Right cardiac atrium (tissue), 5 donors: ENCODE data around the gene RPTOR. TPM values are rescaled to one million over a fixed set of nuclear protein-coding genes. Genes with fewer than 3 reads are reported as not detected.

Experiments
- ATAC-seq, 2 donors: fragments of 200-7000 bp; cut with Tn5 transposase; one replicate each; pipeline versions ENCODE4 v1.8.0 to v1.9.1; 2020; ENCODE audit warnings: moderate library complexity in 2 of 2, mild to moderate bottlenecking in 1 of 2
- DNase-seq, 3 donors: peaks; one replicate each; pipeline ENCODE4 v3.0.0-alpha.2; 2020
- H3K27ac ChIP-seq: one replicate; pipeline ENCODE4 v1.5.1; 2013; ENCODE audit warnings: mild to moderate bottlenecking, low read length, control low read depth, moderate library complexity
- H3K27me3 ChIP-seq: one replicate; pipeline ENCODE4 v1.6.1; 2013; ENCODE audit not compliant: control insufficient read depth, insufficient read depth
- H3K4me1 ChIP-seq: one replicate; pipeline ENCODE4 v1.6.1; 2013; ENCODE audit warnings: low read length; ENCODE audit not compliant: control insufficient read depth, insufficient read depth
- H3K4me3 ChIP-seq: one replicate; pipeline ENCODE4 v1.5.1; 2013; ENCODE audit warnings: low read length, control low read depth
- H3K9me3 ChIP-seq: one replicate; pipeline ENCODE4 v1.6.1; 2013; ENCODE audit warnings: low read length; ENCODE audit not compliant: control insufficient read depth
- WGBS: extraction: QIAGEN DNeasy Blood & Tissue Kit; methylation state at CpG from one replicate; pipeline ENCODE4 v1.1.7; 2013; 5-methylcytosine and 5-hydroxymethylcytosine counted together
- intact Hi-C, 4 donors: fragments of 100-400 bp; cut with DNase I; formaldehyde crosslinking; loops; one replicate each; pipeline versions ENCODE4 v1.11.0 to v1.14.0; 2022 to 2023
- polyA plus RNA-seq: library from polyadenylated mRNA; stranded (reverse); fragments of 200-250 nt; gene quantifications from one replicate; pipeline ENCODE4 v1.2.3, GENCODE V29; 2013
- total RNA-seq, 4 donors: library from RNA; stranded (reverse); fragmentation: NEBNext Ultra II Directional; extraction: Animal tissue kit (Norgen Biotek cat#: 25700); gene quantifications; one replicate each; pipeline ENCODE4 v1.2.1, GENCODE V29; 2021
- donor health status: healthy with polysubstance abuse.
- donor health status: DM: no; HTN: yes; CAD: no.
- donor health status: DM: no; HTN: no; CAD: no.
- donor health status: DM: no; HTN: yes; CAD: no; lungs with severe emphysema.
- donor health status: DM: yes; HTN: yes; CAD: no.

RPTOR gene
- total and polyA plus RNA-seq, 5 donors, result 15.2 to 27.0 (median 25.3) TPM

DNA sequence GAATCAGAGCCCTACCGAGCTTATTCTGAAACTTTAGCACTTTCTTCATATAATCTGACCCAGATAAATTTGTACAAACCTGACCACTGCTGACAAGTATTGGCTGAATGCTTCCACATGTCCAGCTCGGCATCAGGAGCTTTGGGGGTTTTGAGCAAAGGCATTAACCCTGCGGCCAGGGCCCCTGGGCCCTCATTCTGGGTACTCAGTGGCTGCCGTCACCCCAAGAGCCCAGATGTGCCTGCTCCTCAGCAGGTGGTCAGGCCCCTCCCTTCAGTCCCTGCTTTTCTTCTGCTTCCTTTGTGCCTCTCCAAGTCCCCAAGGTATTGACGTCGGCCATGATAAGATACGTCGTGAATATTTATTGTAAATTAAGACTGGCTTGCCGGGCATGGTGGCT, 399.7 kb downstream of the RPTOR start:
- 84% methylated on average over 9 of the region's 9 CpGs for WGBS
- Histone ChIP-seq H3K27ac (no peak overlapping the region), H3K4me3 (no peak overlapping the region), H3K27me3 (no peaks in the 10 kb centered on the region), H3K9me3 (no peaks in the 10 kb centered on the region), H3K4me1 (peaks cover 4% of the 10 kb centered on the region)
- DNase-seq (peak in 1 of 3 donors; percentile 31), ATAC-seq (no peak)
- intact Hi-C loops, result no loop called here

DNA sequence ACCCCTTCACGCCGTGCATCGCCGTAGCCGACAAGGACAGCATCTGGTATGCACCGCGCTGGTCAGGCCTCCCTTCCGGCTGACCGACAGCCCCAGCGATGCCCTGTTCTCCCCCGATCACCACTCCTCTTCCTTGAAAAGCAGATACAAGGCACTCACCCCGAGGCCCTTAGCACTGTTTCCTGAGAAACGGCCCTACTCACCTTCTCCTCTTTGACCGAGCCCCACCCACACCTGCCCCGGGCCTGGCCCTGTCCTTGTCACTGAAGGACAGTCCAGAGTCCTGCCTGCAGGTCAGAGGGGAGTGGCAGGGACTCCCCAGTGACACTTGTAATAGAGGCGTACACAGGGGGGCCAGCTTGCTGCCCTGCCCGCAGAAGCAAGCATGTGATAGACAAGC, 401.1 kb downstream of the RPTOR start:
- no peaks in the 10 kb centered on the region for H3K9me3 ChIP-seq
- H3K27me3 ChIP-seq, result no peaks in the 10 kb centered on the region
- H3K4me1 ChIP-seq, result peaks cover 4% of the 10 kb centered on the region
- DNase-seq, result peak in 2 of 3 donors; percentile 20 to 40
- H3K27ac ChIP-seq, result no peak overlapping the region
- H3K4me3 ChIP-seq, result no peak overlapping the region
- no peak for ATAC-seq
- 96% methylated on average over 17 of the region's 17 CpGs for WGBS
- intact Hi-C loops, result no loop called here

DNA sequence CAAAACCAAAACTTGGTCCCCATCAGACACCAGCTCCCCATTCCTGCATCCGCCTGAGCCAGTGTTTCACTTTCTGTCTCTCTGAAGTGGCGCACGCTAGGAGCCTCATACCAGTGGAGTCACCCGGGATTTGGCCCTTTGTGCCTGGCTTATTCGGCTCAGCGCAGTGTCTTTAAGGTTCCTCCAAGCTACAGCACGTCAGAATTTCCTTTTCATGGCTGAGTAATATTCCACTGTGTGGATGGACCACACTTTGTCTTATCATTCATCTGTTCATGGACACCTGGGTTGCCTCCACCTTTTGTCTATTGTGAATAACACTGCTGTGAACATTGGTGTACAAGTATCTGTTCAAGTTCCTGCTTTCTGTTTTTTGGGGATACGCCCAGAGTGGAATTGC, 401.8 kb downstream of the RPTOR start:
- DNase-seq (peak in 2 of 3 donors; percentile 8 to 13), ATAC-seq (no peak)
- H3K9me3 ChIP-seq, result no peaks in the 10 kb centered on the region
- intact Hi-C loops, result no loop called here
- no peak overlapping the region for H3K4me3 ChIP-seq
- H3K27ac ChIP-seq, result no peak overlapping the region
- H3K27me3 ChIP-seq, result no peaks in the 10 kb centered on the region
- peaks cover 4% of the 10 kb centered on the region for H3K4me1 ChIP-seq
- 96% methylated on average over 8 of the region's 8 CpGs for WGBS

DNA sequence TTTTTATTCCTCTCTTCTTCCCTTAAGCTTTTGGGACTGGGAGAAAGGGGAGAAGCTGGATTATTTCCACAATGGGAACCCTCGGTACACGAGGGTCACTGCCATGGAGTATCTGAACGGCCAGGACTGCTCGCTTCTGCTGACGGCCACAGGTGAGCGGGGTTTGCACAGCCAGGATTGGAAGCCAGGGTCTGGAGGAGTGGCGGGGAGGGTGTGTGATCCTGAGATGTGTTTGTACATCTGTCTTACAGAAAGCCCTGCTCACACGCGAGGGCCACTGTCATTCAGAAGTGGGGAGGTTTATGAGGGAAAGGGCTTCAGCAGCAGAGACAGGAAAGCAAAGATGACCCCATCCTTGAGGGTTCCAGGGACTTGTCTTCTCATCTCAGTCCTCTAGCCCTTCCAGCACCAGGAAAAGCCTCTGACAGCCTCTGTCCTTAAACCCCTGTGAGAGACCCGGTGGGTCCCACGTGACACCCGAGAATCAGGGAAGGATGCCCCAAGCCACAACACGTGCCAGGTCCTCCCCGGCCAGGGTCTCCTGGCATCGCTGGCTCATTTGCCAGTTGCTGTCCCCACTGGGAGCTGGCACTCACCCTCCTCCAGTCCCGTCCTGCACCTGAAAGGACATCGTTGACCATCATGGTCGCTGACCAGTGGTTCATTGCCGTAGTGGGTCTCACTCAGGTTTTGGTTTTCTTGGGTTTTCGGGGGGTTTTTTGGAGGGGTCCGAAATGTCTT, 402.7 kb downstream of the RPTOR start:
- no peak overlapping the region for H3K4me3 ChIP-seq
- H3K27me3 ChIP-seq, result no peaks in the 10 kb centered on the region
- DNase-seq, result peak in 2 of 3 donors; percentile 21 to 37
- intact Hi-C loops, result no loop called here
- no peak overlapping the region for H3K27ac ChIP-seq
- peaks cover 4% of the 10 kb centered on the region for H3K4me1 ChIP-seq
- 92% methylated on average over 21 of the region's 21 CpGs for WGBS
- H3K9me3 ChIP-seq, result no peaks in the 10 kb centered on the region
- no peak for ATAC-seq

DNA sequence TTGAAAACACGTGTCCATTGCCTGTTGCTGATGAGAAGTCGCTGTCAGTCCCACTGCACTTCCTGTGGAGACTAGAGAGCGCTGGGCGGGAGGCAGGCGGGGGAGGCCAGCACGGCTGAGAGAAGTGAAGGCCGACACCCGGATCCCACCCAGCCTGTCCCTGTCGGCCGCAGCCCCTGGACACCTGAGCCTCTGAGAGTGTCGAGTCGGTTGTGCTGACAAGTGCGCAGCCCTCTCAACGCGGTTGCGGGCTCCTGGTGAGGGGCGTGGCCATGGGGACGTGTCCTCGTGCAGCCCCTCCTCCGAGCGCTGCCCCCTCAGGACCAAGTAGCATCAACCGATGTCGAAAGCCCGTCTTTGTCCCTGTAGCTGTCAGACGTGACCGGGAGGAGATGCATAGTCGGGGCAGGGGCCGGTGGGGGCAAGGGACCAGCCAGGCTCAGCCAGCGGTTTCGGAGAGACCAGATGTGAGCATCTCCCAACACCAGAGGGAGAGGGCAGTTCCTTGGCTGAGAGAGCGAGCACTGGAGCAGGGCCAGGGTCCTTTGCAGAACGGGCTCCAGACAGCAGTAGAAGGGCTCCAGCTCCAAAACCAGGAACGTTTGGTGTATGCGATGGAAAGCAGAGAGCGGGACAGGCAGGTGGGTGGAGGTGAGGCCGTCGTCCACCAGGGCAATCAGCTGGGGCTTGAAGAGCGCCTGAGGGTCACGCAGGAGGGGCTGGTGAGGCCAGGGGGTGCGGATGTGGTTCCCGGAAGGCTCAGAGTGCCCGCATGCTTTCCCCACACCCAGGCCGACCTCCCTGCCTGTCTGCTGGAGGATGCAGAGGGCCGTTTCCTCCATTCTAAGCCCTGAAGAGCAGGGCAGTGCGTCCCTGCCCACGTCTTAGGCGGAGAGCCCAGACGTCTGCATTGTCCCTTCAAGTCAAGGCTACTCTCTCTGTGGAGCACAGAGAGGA, 403.7 kb downstream of the RPTOR start:
- 85% methylated on average over 48 of the region's 48 CpGs for WGBS
- H3K4me1 ChIP-seq, result no peaks in the 10 kb centered on the region
- H3K27ac ChIP-seq, result no peak overlapping the region
- peak in 1 of 2 donors; percentile 4 for ATAC-seq
- H3K9me3 ChIP-seq, result no peaks in the 10 kb centered on the region
- intact Hi-C loops, result no loop called here
- DNase-seq, result peak in 2 of 3 donors; percentile 62 to 72
- H3K4me3 ChIP-seq, result no peak overlapping the region
- no peaks in the 10 kb centered on the region for H3K27me3 ChIP-seq

DNA sequence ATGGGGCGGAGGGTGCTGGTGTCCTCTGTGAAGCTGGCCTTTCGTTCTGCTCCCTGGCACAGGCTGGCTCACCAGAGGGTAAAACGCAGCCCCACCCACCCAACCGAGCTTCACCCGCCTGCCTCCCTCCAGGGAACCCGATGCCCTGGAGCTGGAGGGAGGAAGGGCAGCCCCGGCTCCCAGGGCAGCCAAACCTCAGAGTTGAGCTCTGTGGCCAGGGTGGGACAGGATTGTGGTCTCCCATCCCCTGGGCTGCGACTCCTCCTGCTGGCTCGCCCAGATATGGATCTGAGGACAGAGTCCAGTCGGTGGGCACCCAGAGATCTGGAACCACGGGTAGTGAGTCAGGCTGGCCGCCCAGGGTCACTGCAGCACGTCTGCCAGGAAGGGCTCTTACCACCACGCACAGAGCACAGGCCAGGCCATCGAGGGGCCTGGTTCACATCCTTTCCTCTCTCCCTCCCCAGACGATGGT, 404.4 kb downstream of the RPTOR start:
- 85% methylated on average over 16 of the region's 16 CpGs for WGBS
- H3K9me3 ChIP-seq, result no peaks in the 10 kb centered on the region
- no peak overlapping the region for H3K4me3 ChIP-seq
- no peaks in the 10 kb centered on the region for H3K4me1 ChIP-seq
- ATAC-seq (peak in 1 of 2 donors; percentile 6), DNase-seq (peak in 2 of 3 donors; percentile 41 to 52)
- no peak overlapping the region for H3K27ac ChIP-seq
- intact Hi-C loops, result no loop called here
- no peaks in the 10 kb centered on the region for H3K27me3 ChIP-seq

DNA sequence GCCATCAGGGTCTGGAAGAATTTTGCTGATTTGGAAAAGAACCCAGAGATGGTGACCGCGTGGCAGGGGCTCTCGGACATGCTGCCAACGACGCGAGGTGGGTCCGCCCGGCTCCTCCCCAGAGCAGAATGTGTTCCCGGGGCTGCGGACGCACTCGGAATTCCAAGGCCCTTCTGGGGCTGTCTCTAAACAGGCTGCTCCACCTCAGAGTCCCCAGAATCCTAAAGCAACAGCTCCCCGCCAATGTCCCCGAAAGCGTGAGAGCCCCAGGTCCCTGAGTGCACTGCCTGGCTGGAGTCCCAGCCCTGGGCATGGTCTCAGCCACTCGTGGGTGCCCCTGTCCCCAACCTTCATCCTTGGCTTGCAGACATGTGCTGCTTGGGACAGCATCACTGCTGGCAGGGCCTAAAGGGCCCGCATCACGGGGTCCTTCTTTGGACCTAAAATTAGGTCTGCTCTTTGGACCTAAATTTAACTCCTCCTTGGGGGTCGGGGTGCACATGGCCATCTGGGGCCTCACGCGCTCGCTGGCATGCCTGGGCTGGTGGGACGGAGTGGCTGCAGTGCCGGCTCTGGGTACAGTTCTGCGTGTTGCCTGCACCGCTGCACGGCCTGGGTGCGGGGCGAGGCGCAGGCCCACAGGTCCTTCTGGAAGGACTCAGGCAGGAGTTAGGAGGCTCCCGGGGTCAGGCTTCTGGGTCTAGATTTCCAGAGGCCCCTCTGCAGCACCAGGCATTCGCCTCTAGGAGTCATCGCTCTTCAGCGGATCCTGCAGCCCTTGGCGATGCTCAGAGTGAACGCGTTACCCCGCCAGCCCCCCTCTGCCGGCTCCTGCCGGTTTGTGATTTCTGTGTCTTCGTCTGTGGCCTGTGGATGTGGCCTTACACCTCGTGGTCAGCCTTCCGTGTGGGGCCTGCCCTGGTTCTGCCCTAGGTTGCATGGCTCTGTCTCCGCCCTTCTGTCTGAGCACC, 405.1 kb downstream of the RPTOR start:
- Histone ChIP-seq H3K27ac (no peak overlapping the region), H3K4me1 (no peaks in the 10 kb centered on the region), H3K27me3 (no peaks in the 10 kb centered on the region), H3K4me3 (no peak overlapping the region), H3K9me3 (no peaks in the 10 kb centered on the region)
- 80% methylated on average over 44 of the region's 44 CpGs for WGBS
- DNase-seq (peak in 2 of 3 donors; percentile 47 to 65), ATAC-seq (peak; percentile 46 to 50)
- intact Hi-C loops, result no loop called here

DNA sequence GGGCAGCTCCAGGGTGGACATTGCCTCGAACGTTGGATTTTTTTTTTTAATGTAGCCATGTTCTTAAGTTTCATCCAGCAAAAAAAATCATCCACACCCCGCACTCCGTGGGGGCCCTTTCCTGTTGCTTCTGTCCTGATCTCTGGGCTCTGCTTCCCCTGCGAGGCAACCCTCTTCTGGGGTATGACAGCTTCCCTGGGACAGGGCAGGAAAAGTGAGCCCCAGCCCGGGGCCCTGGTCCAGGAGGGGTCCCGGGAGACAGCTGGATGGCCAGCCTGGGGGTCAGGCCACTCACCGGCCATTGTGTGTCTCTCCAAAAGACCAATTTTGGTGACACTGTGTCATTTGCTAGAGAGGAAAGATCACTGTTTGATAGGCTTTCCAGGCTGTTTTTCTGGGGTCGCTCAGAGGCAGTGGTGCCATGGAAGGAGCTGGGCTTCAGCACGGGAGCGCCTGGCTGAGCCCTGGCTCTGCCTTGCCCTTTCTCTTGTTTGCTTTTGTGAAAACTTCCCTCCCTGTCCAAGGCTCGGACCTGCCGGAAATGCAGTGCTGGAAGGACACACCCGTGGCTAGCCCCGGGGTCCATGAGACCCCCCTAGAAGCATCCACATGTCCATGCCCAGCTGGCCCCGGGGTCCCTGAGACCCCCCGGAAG, 406.0 kb downstream of the RPTOR start:
- intact Hi-C loops, result no loop called here
- DNase-seq, result peak in 2 of 3 donors; percentile 7 to 30
- no peak overlapping the region for H3K27ac ChIP-seq

DNA sequence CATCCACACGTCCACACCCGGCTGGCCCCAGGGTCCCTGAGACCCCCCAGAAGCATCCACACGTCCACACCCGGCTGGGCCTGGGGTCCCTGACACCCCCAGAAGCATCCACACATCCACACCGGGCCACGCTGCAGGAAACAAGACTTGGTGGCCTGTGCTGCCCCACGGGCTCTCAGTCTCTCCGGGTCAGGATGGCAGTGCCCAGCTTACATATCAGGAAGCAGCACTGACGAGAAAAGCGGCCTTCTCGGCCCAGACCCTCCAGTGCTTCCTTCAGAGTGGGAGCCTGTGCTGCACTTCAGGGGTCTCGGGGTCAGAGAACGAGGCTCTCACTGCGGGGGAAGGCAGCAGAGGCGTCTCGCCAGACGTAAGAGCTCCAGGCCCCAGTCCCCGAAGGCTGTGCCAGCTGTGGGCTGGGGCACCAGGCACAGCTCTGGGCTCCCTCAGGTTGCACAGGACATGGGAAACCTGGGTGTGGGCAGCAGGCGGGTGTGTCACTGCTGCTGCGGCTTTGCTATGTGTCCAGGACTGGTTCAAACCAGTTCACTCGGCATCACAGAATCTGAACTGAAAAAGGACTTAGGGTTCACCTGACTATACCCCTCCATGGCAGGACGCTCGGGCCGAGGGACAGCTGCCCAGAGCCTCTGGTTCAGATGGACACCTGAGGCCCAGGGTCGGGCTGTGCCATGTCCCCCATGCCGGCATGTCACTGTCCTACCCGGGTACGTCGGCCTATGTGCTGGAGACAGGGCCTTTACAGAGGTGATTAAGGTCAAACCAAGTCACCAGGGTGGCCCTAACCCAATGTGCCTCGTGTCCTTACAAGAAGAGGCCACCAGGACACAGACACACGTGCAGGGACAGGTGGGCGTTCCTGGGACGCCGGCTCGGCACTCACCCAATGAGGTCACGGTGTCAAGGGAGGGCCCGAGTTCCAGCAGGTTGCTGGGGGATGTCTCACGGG, 406.8 kb downstream of the RPTOR start:
- ATAC-seq (no peak), DNase-seq (peak in 1 of 3 donors; percentile 37)
- H3K4me1 ChIP-seq, result no peaks in the 10 kb centered on the region
- WGBS, result 94% methylated on average over 38 of the region's 38 CpGs
- H3K27me3 ChIP-seq, result no peaks in the 10 kb centered on the region
- intact Hi-C loops, result no loop called here
- no peak overlapping the region for H3K4me3 ChIP-seq
- no peaks in the 10 kb centered on the region for H3K9me3 ChIP-seq
- H3K27ac ChIP-seq, result no peak overlapping the region

More for the DNA sequence above, 406.0 kb downstream of the RPTOR start:
- no peaks in the 10 kb centered on the region for H3K9me3 ChIP-seq
- no peak overlapping the region for H3K4me3 ChIP-seq
- ATAC-seq, result no peak
- H3K4me1 ChIP-seq, result no peaks in the 10 kb centered on the region
- H3K27me3 ChIP-seq, result no peaks in the 10 kb centered on the region
- 93% methylated on average over 17 of the region's 17 CpGs for WGBS
